Sigmoid colon (tissue), 7 donors: Measurements from ENCODE around the gene ACOT7. TPM values are rescaled to one million over a fixed set of nuclear protein-coding genes. Genes with fewer than 3 reads are reported as not detected.

Experiments used
- DNase-seq: peaks from one replicate; pipeline ENCODE4 v3.0.0-alpha.2; 2019
- H3K27ac ChIP-seq, 4 donors: fragments of 200-600 bp; sonication (generic); one replicate each; pipeline ENCODE4 v1.5.1; 2016 to 2019; ENCODE audit warnings: mild to moderate bottlenecking in 1 of 4
- H3K27me3 ChIP-seq, 3 donors: fragments of 200-600 bp; sonication (generic); one replicate each; pipeline ENCODE4 v1.5.1; 2019; ENCODE audit warnings: mild to moderate bottlenecking in 1 of 3
- H3K36me3 ChIP-seq, 4 donors: fragments of 200-600 bp; sonication (generic); one replicate each; pipeline ENCODE4 v1.5.1; 2016 to 2019
- H3K4me1 ChIP-seq, 4 donors: fragments of 200-600 bp; sonication (generic); one replicate each; pipeline ENCODE4 v1.5.1; 2017 to 2019
- H3K4me3 ChIP-seq, 4 donors: fragments of 200-600 bp; sonication (generic); one replicate each; pipeline ENCODE4 v1.5.1; 2017 to 2019; ENCODE audit warnings: mild to moderate bottlenecking in 2 of 4, moderate library complexity in 1 of 4
- H3K9me3 ChIP-seq, 4 donors: fragments of 200-600 bp in 3 of 4; sonication (generic) in 3 of 4; one replicate each; pipeline versions ENCODE4 v1.5.1 to v1.6.1; 2013 to 2019
- EP300 ChIP-seq, 4 donors: sonication (generic); formaldehyde crosslinking; IDR thresholded peaks; one replicate each; pipeline ENCODE4 v1.6.1; 2017; ENCODE audit warnings: antibody characterized with exemption in 4 of 4
- POLR2A ChIP-seq, 2 donors: fragments of 450-650 bp; IDR thresholded peaks; one replicate each; pipeline ENCODE4 v1.6.1; 2016; ENCODE audit warnings: antibody characterized with exemption in 2 of 2, mild to moderate bottlenecking in 2 of 2, moderate library complexity in 2 of 2
- POLR2AphosphoS5 ChIP-seq, 4 donors: sonication (generic); formaldehyde crosslinking; IDR thresholded peaks; one replicate each; pipeline ENCODE4 v1.6.1; 2017; ENCODE audit warnings: antibody characterized with exemption in 4 of 4
- WGBS, 2 donors: extraction: QIAGEN DNeasy Blood & Tissue Kit; methylation state at CpG; one replicate each; pipeline ENCODE4 v1.1.7; 2013; 5-methylcytosine and 5-hydroxymethylcytosine counted together
- intact Hi-C: fragments of 100-400 bp; cut with DNase I; formaldehyde crosslinking; loops from one replicate; pipeline ENCODE4 v1.15.1; 2023
- polyA plus RNA-seq, 3 donors: library from polyadenylated mRNA; stranded (reverse); fragments of 200-250 nt; gene quantifications; one replicate each; pipeline ENCODE4 v1.2.3, GENCODE V29; 2013
- total RNA-seq, 4 donors: library from RNA; depleted of rRNA; stranded (reverse); fragments of >200 nt; gene quantifications; one replicate each; pipeline ENCODE4 v1.1.0, GENCODE V29; 2016
- TF ChIP-seq, protein P1 (sequence below), 4 experiments: fragments of 450-650 bp in 3 of 4; fragments of 200-600 bp in 1 of 4; IDR thresholded peaks; one replicate each; pipeline ENCODE4 v1.5.1; 2016 to 2019; ENCODE audit warnings: antibody characterized with exemption in 4 of 4, mild to moderate bottlenecking in 3 of 4, moderate library complexity in 2 of 4
- donor health status: healthy with polysubstance abuse.
- donor health status: Bipolar disorder and iron deficiency.
- donor health status: healthy.

ACOT7 gene
- total and polyA plus RNA-seq, 7 donors: 17.9 to 81.0 (median 26.5) TPM

DNA sequence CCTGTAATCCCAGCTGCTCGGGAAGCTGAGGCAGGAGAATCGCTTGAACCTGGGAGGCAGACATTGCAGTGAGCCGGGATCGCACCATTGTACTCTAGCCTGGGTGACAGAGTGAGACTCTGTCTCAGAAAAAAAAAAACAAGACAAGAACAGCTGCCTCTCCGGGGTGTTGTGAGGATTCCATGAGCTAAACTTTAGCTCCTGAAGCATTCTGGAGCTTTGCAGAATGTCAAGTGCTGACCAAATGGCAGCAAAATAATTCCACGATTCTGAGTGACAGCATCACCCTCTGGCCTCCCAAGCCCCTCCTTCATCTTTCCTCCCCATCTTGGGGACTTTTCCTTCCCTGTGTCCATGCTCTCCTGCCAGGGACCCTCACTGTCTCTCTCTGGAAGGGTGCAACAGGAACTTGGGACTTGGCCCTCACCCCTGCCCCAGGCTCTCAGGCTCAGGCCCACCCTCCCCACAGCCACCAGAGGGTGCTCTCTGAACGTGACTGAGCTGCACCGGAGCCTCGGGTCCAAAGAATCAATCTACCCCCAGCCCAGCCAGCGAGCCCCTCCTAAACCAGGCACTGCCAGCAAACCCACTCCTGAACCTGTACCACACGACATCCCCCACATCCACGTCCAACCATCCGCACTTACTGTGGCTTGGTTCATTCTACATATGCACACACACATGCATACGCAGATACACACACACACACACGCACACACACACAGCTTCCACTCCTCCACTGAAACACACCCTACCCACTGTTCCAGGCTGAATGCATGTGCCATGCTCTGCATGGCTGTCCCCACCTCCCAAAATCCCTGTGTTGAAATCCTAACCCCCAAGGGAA, 45.7 kb downstream of the ACOT7 start:
- Histone ChIP-seq H3K9me3 (no peaks in the 10 kb centered on the region), H3K4me1 (peaks cover 0 to 24% (median 19%) of the 10 kb centered on the region in 4 donors), H3K27me3 (no peaks in the 10 kb centered on the region), H3K36me3 (no peaks in the 10 kb centered on the region), H3K27ac (no peak overlapping the region), H3K4me3 (no peak overlapping the region)
- WGBS, 2 donors: 54 to 55% methylated on average over 15 of the region's 15 CpGs
- DNase-seq: no peak
- intact Hi-C loops: no loop called here
- TF ChIP-seq, protein P1, sequence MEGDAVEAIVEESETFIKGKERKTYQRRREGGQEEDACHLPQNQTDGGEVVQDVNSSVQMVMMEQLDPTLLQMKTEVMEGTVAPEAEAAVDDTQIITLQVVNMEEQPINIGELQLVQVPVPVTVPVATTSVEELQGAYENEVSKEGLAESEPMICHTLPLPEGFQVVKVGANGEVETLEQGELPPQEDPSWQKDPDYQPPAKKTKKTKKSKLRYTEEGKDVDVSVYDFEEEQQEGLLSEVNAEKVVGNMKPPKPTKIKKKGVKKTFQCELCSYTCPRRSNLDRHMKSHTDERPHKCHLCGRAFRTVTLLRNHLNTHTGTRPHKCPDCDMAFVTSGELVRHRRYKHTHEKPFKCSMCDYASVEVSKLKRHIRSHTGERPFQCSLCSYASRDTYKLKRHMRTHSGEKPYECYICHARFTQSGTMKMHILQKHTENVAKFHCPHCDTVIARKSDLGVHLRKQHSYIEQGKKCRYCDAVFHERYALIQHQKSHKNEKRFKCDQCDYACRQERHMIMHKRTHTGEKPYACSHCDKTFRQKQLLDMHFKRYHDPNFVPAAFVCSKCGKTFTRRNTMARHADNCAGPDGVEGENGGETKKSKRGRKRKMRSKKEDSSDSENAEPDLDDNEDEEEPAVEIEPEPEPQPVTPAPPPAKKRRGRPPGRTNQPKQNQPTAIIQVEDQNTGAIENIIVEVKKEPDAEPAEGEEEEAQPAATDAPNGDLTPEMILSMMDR (IDR thresholded peaks at IDR 0.05): peak in 3 of 4 experiments; percentile 59 to 66 (median 63)
- TF ChIP-seq POLR2AphosphoS5 (IDR thresholded peaks at IDR 0.05): no peak

DNA sequence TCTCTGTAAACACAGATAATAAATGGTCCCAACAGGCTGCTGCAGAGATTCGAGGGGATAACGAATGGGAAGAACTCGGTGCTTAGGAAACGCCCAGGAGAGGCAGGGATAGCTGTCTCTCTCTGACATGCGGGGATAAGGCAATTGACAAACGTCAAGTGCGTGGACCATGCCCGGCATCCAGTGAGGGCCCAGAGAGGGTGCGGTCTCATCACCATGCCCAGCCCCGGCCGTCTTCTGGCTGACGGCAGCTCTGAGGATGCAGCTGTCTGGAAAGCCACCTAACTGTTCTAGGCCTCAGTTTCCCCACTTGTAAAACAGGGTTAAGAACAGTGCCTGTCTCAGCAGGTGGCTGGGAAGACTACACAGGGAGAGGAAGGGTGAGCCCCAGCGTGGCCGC, 48.1 kb downstream of the ACOT7 start:
- no peak for TF ChIP-seq POLR2A (IDR thresholded peaks at IDR 0.05)
- TF ChIP-seq EP300 (IDR thresholded peaks at IDR 0.05): no peak
- TF ChIP-seq, protein P1 (IDR thresholded peaks at IDR 0.05): no peak
- TF ChIP-seq POLR2AphosphoS5 (IDR thresholded peaks at IDR 0.05): no peak
- peaks cover 0 to 5% (median 5%) of the 10 kb centered on the region in 4 donors for H3K4me1 ChIP-seq
- no peak for DNase-seq
- H3K4me3 ChIP-seq: no peak overlapping the region
- H3K27me3 ChIP-seq: no peaks in the 10 kb centered on the region
- 77 to 86% methylated on average over 14 of the region's 14 CpGs for WGBS, 2 donors
- no peaks in the 10 kb centered on the region for H3K36me3 ChIP-seq
- intact Hi-C loops: no loop called here
- no peaks in the 10 kb centered on the region for H3K9me3 ChIP-seq
- no peak overlapping the region for H3K27ac ChIP-seq

DNA sequence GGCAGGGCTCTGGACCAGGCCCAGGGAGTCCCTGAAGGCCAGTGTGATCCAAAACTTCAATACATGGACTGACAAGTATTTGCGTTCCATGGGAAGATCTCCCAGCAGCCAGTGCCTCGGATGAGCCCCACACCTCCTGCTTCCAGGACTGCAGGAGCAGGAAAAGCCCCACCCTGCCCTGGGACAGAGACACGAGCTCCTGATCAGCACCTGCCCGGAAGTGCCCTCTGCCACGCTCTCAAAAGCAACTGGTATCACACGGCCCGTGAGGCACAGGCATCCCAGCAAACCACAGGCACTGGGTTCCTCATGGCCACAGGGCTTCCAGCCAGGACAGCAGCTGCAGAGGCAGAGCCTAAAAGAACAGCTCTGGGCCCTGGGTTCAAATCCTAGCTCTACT, 48.6 kb downstream of the ACOT7 start:
- no peak overlapping the region for H3K27ac ChIP-seq
- no peak overlapping the region for H3K4me3 ChIP-seq
- H3K36me3 ChIP-seq: no peaks in the 10 kb centered on the region
- intact Hi-C loops: no loop called here
- no peaks in the 10 kb centered on the region for H3K9me3 ChIP-seq
- no peaks in the 10 kb centered on the region for H3K27me3 ChIP-seq
- TF ChIP-seq POLR2A (IDR thresholded peaks at IDR 0.05) (no peak), EP300 (IDR thresholded peaks at IDR 0.05) (no peak), POLR2AphosphoS5 (IDR thresholded peaks at IDR 0.05) (no peak)
- TF ChIP-seq, protein P1 (IDR thresholded peaks at IDR 0.05): no peak
- H3K4me1 ChIP-seq: peaks cover 0 to under 1% (median under 1%) of the 10 kb centered on the region in 4 donors
- DNase-seq: no peak
- WGBS, 2 donors: 26 to 74% methylated on average over 7 of the region's 7 CpGs

DNA sequence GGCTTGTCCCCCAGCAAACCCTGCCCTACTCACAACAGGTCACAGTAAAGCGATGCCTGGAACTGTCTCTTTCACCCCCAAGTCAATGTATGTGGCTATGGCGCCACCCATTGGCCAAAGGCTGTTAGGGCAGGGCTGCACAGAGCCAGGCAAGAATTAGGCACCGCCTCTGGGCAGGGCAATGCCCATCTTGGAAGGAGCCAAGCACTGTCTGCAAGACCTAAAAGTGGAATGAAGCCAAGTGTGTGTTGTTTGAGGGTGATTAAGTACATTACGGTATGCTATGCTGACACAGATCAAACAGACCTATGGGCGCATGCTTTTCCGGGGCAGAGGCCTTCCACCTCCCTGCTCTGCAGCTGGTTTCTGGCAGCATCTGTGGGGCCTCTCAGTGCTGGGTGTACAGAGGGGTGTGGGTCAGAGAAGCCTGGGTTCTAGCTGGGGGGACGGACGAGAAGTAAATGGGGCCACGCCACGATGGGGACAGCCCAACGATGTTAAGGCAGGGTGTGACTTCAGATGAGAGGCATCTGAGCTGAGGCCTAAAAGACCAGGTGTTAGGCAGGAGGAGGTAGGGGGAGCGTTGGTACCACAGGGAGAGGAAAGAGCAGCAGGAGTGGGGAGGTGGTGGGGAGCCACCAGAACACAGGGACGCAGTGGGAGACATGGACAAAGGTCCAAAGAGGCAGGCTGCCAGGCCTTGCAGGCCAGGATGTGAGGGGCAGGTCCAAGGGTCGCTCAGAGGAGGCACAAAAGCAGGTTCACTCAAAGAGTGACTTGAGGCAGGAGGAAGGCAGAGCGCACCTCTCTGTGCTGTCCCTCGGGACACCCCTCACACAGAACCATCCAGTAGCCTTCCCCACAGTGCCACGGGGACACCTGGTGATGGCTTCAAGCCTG, 49.8 kb downstream of the ACOT7 start:
- Histone ChIP-seq H3K27ac (no peak overlapping the region), H3K27me3 (no peaks in the 10 kb centered on the region), H3K4me1 (no peaks in the 10 kb centered on the region), H3K36me3 (peaks cover 0 to 6% (median 2%) of the 10 kb centered on the region in 4 donors), H3K9me3 (no peaks in the 10 kb centered on the region), H3K4me3 (no peak overlapping the region)
- DNase-seq: peak; percentile 76
- intact Hi-C loops: loop anchor here (1.0 kb wide), 1 partner anchor 97 kb away; no protein-coding TSS in a partner anchor
- TF ChIP-seq POLR2AphosphoS5 (IDR thresholded peaks at IDR 0.05): no peak
- TF ChIP-seq, protein P1 (IDR thresholded peaks at IDR 0.05): peak; percentile 61 to 93 (median 84)
- WGBS, 2 donors: 29 to 68% methylated on average over 17 of the region's 17 CpGs
